GM12878 (cell line): Measurements from ENCODE around the gene CRMP1. TPM values are rescaled to one million over a fixed set of nuclear protein-coding genes. Genes with fewer than 3 reads are reported as not detected.

Experiments
- ATAC-seq: fragments of 200-7000 bp; cut with Tn5 transposase; 3 replicates; pipeline ENCODE4 v1.9.1; 2020; ENCODE audit warnings: mild to moderate bottlenecking, moderate library complexity
- BruUV-seq: library from RNA; stranded (reverse); fragments of 400-500 nt; replicated peaks from 2 replicates; lab custom pipeline; 2021; lab: Mats Ljungman, UMichigan
- CTCF ChIA-PET: fragments of 300-600 bp; sonication (Branson Sonifier 250); formaldehyde crosslinking; extraction: SDS; loops from one replicate; lab custom pipeline; 2021; ENCODE audit warnings: inconsistent platforms; lab: Yijun Ruan, JAX
- POLR2A ChIA-PET: fragments of 350-600 bp; formaldehyde crosslinking; extraction: SDS; loops from one replicate; lab custom pipeline; 2021; ENCODE audit warnings: inconsistent platforms; lab: Charles Lee
- RAD21 ChIA-PET: fragments of 300-600 bp; sonication (Branson Sonifier 250); formaldehyde crosslinking; loops from one replicate; lab custom pipeline; 2023; ENCODE audit warnings: antibody characterized with exemption; ENCODE audit not compliant: unreplicated experiment; lab: Charles Lee
- SMC1A ChIA-PET: fragments of 300-600 bp; sonication (Branson Sonifier 250); formaldehyde crosslinking; loops from one replicate; lab custom pipeline; 2023; ENCODE audit not compliant: unreplicated experiment, uncharacterized antibody; lab: Charles Lee
- DNase-seq: peaks from one replicate; pipeline ENCODE4 v3.0.0-alpha.2; 2011; ENCODE audit warnings: low read depth, low spot score
- FAIRE-seq: peaks from 3 replicates; lab custom pipeline; 2011; peaks lifted over from hg19 to GRCh38; lab: Jason Lieb, UNC
- H2AFZ ChIP-seq: 2 replicates; pipeline ENCODE4 v1.6.0; 2011; ENCODE audit warnings: low read depth, low read length, control low read depth; ENCODE audit not compliant: control insufficient read depth
- H3K27ac ChIP-seq: 2 replicates; pipeline ENCODE4 v1.5.1; 2011; ENCODE audit warnings: control low read depth; ENCODE audit not compliant: control insufficient read depth, insufficient read depth
- H3K27me3 ChIP-seq, 2 experiments: replicated peaks in 1 of 2; 2 replicates each; pipeline versions ENCODE4 v1.6.0 to v1.6.1; 2011; ENCODE audit warnings: low read length in 1 of 2; ENCODE audit not compliant: control insufficient read depth in 2 of 2, insufficient read depth in 2 of 2
- H3K36me3 ChIP-seq, 2 experiments: 2 replicates each; pipeline ENCODE4 v1.5.1; 2011; ENCODE audit warnings: low read length in 1 of 2; ENCODE audit not compliant: control insufficient read depth in 2 of 2, insufficient read depth in 2 of 2
- H3K4me1 ChIP-seq: 2 replicates; pipeline ENCODE4 v1.6.1; 2011; ENCODE audit warnings: mild to moderate bottlenecking, low read length, moderate library complexity, mixed read lengths; ENCODE audit not compliant: control insufficient read depth, insufficient read depth
- H3K4me2 ChIP-seq: 2 replicates; pipeline ENCODE4 v1.6.0; 2011; ENCODE audit warnings: control low read depth; ENCODE audit not compliant: control insufficient read depth, insufficient read depth
- H3K4me3 ChIP-seq: fragments of 200-600 bp; sonication (generic); 2 replicates; pipeline ENCODE4 v1.5.1; 2016
- H3K79me2 ChIP-seq: 2 replicates; pipeline ENCODE4 v1.6.0; 2011; ENCODE audit warnings: low read length; ENCODE audit not compliant: control insufficient read depth, insufficient read depth
- H3K9ac ChIP-seq: 2 replicates; pipeline ENCODE4 v1.8.0; 2011; ENCODE audit warnings: low read length, control low read depth, mixed read lengths; ENCODE audit not compliant: control insufficient read depth, insufficient read depth
- H3K9me3 ChIP-seq: replicated peaks from 3 replicates; pipeline ENCODE4 v1.5.1; 2011; ENCODE audit warnings: mild to moderate bottlenecking, low read length; ENCODE audit not compliant: control insufficient read depth, insufficient read depth
- H4K20me1 ChIP-seq: 2 replicates; pipeline ENCODE4 v1.6.0; 2011; ENCODE audit not compliant: control insufficient read depth, insufficient read depth
- CBX3 ChIP-seq: fragments of 200-600 bp; sonication (generic); IDR thresholded peaks from 2 replicates; pipeline ENCODE4 v1.6.1; 2016; ENCODE audit warnings: low read depth, borderline replicate concordance
- CBX5 ChIP-seq: sonication (generic); IDR thresholded peaks from 2 replicates; pipeline ENCODE4 v1.6.1; 2016; ENCODE audit warnings: low read depth, moderate library complexity, mild to moderate bottlenecking, inconsistent platforms
- CHD4 ChIP-seq: fragments of 200-600 bp; sonication (generic); IDR thresholded peaks from 2 replicates; pipeline ENCODE4 v1.6.1; 2016; ENCODE audit warnings: mild to moderate bottlenecking
- EED ChIP-seq: sonication (generic); IDR thresholded peaks from 2 replicates; pipeline ENCODE4 v1.6.1; 2016; ENCODE audit warnings: antibody characterized with exemption, low read depth
- EP300 ChIP-seq, 2 experiments: fragments of 150-350 bp in 1 of 2; IDR thresholded peaks; 2 replicates each; pipeline ENCODE4 v1.6.1; 2011 to 2012; ENCODE audit warnings: low read depth in 2 of 2, low read length in 2 of 2, borderline replicate concordance in 1 of 2, improper control_type of control experiment in 1 of 2, inconsistent platforms in 1 of 2; ENCODE audit not compliant: control insufficient read depth in 1 of 2
- HDAC6 ChIP-seq: fragments of 200-600 bp; sonication (generic); IDR thresholded peaks from one replicate; pipeline ENCODE4 v1.8.0; 2017; ENCODE audit warnings: antibody characterized with exemption; ENCODE audit not compliant: unreplicated experiment
- IKZF1 ChIP-seq: fragments of 450-650 bp; conservative IDR thresholded peaks from 2 replicates; pipeline ENCODE4 v1.6.1; 2017; ENCODE audit warnings: antibody characterized with exemption, mild to moderate bottlenecking
- KAT2A ChIP-seq: conservative IDR thresholded peaks from 2 replicates; pipeline ENCODE4 v1.6.1; 2011; ENCODE audit warnings: low read depth, low read length; ENCODE audit not compliant: control insufficient read depth
- NFXL1 ChIP-seq: fragments of 450-650 bp; IDR thresholded peaks from 2 replicates; pipeline ENCODE4 v1.6.1; 2017; ENCODE audit warnings: antibody characterized with exemption, mild to moderate bottlenecking, borderline replicate concordance
- NFYB ChIP-seq: IDR thresholded peaks from 2 replicates; pipeline ENCODE4 v1.6.1; 2011; ENCODE audit warnings: low read depth, mild to moderate bottlenecking, low read length, improper control_type of control experiment, moderate library complexity; ENCODE audit not compliant: insufficient read depth
- NR2F1 ChIP-seq: fragments of 450-650 bp; conservative IDR thresholded peaks from 2 replicates; pipeline ENCODE4 v1.6.1; 2017; ENCODE audit warnings: mild to moderate bottlenecking
- SMC3 ChIP-seq: IDR thresholded peaks from 2 replicates; pipeline ENCODE4 v1.6.1; 2011; ENCODE audit warnings: low read length, improper control_type of control experiment, borderline replicate concordance
- SUPT20H ChIP-seq: IDR thresholded peaks from 2 replicates; pipeline ENCODE4 v1.6.1; 2011; ENCODE audit warnings: low read depth, mild to moderate bottlenecking, low read length, moderate library complexity, borderline replicate concordance; ENCODE audit not compliant: control insufficient read depth
- TCF3 ChIP-seq: IDR thresholded peaks from 2 replicates; pipeline ENCODE4 v1.6.1; 2012; ENCODE audit warnings: low read depth, mild to moderate bottlenecking, low read length, borderline replicate concordance; ENCODE audit not compliant: insufficient read depth
- ZNF217 ChIP-seq: fragments of 450-650 bp; IDR thresholded peaks from 2 replicates; pipeline ENCODE4 v1.6.1; 2017; ENCODE audit warnings: antibody characterized with exemption, mild to moderate bottlenecking
- WGBS: methylation state at CpG from one replicate; pipeline ENCODE4 v1.1.6; 2016; ENCODE audit warnings: low lambda C conversion rate; ENCODE audit not compliant: insufficient replicate concordance, insufficient coverage; ENCODE audit errors: missing lambda C conversion rate; 5-methylcytosine and 5-hydroxymethylcytosine counted together
- in situ Hi-C: fragments of 300-500 bp; cut with MboI; formaldehyde crosslinking; loops from 9 replicates; pipeline ENCODE4 v1.14.3; 2018; ENCODE audit warnings: mixed read lengths
- intact Hi-C: fragments of 100-400 bp; cut with micrococcal nuclease; formaldehyde crosslinking; loops from one replicate; pipeline ENCODE4 v1.14.2; 2022; ENCODE audit not compliant: unreplicated experiment
- polyA plus RNA-seq, 11 experiments: library from polyadenylated mRNA; depleted of rRNA in 4 of 11; unstranded in 6 of 11; stranded (reverse) in 5 of 11; fragments of >200 nt; fragmentation: Nextera tagmentation in 4 of 11; fragmentation: Illumina TruSeq in 1 of 11; extraction: Ambion mirVana in 4 of 11; extraction: Trizol in 1 of 11; gene quantifications; 1 replicate in 1 of 11; 2 replicates in 10 of 11; pipeline versions ENCODE4 v1.2.1 to v1.2.3, GENCODE V29; 2011 to 2016; ENCODE audit warnings: inconsistent platforms in 2 of 11, missing spikeins in 2 of 11, low read depth in 1 of 11
- total RNA-seq, 4 experiments: library from RNA; depleted of rRNA in 3 of 4; stranded (reverse); fragments of >200 nt in 3 of 4; fragmentation: Illumina TruSeq in 1 of 4; extraction: Trizol in 1 of 4; gene quantifications; 2 replicates each; pipeline versions ENCODE4 v1.2.1 to v1.2.3, GENCODE V29; 2013 to 2021
- TF ChIP-seq, protein P1 (sequence below): fragments of 450-650 bp; formaldehyde crosslinking; IDR thresholded peaks from 2 replicates; pipeline ENCODE4 v1.4.0; 2022; ENCODE audit warnings: mild to moderate bottlenecking, moderate library complexity

Gene CRMP1
- total and polyA plus RNA-seq, 10 of the 15 experiments (the other 5 are each of a cell fraction or from before 2014, with no cell fraction given): 0.03 to 1.4 (median 0.12) TPM; not detected in 2

DNA sequence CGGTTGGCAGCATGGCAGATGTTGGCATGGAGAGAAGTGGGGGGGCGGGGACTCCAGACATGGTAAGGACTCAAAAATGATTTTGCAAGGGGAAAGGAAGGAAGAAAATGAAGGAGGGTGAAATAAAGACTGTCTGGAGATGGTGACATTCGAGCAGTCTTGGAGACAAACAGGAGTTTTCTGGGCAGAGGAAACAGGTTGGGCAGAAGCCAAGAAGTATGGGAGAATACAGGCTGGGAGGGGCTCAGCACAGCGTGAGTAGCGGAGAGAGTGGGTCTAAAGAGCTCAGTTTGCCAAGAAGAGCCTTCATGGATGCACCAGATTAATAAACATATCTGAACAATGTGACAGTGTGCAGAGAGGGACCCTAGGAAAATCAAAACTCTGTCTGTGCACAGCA is 13.3 kb upstream of the CRMP1 start:
- 7% methylated on average over 5 of the region's 5 CpGs for WGBS
- Histone ChIP-seq H2AFZ (no peak overlapping the region), H3K4me2 (no peak overlapping the region), H3K4me3 (no peak overlapping the region), H3K4me1 (no peaks in the 10 kb centered on the region), H3K27ac (no peak overlapping the region), H3K79me2 (no peaks in the 10 kb centered on the region), H3K9ac (no peak overlapping the region), H3K9me3 (no peaks in the 10 kb centered on the region; the same call in 2 of the 3 replicates), H3K36me3 (no peaks in the 10 kb centered on the region), H3K27me3 (peaks cover 0 to 3% of the 10 kb centered on the region in 2 experiments; a peak in 1 of 4 replicates), H4K20me1 (no peaks in the 10 kb centered on the region)
- ChIA-PET CTCF (interaction anchor here (1.2 kb wide), 1 partner anchor 92 kb away, joined by 4 read pairs; no protein-coding TSS in a partner anchor), SMC1A (no interaction called here), RAD21 (no interaction called here), POLR2A (no interaction called here)
- BruUV-seq: no TSS peak
- ATAC-seq: no peak
- in situ Hi-C loops: no loop called here
- intact Hi-C loops: no loop called here
- no peak for DNase-seq
- FAIRE-seq: no peak
- no peak for TF ChIP-seq CBX3
- TF ChIP-seq EP300 (IDR thresholded peaks at IDR 0.05; ENCODE audit: borderline replicate concordance in 1 of 2, control insufficient read depth in 1 of 2, low read depth in 2 of 2, low read length in 2 of 2): no peak
- TF ChIP-seq NFYB: no peak
- no peak for TF ChIP-seq ZNF217
- TF ChIP-seq KAT2A: no peak
- TF ChIP-seq SMC3: no peak
- no peak for TF ChIP-seq NR2F1
- no peak for TF ChIP-seq CHD4
- no peak for TF ChIP-seq TCF3
- TF ChIP-seq EED: no peak
- no peak for TF ChIP-seq NFXL1
- no peak for TF ChIP-seq SUPT20H
- TF ChIP-seq CBX5: no peak
- TF ChIP-seq IKZF1: no peak
- TF ChIP-seq, protein P1, sequence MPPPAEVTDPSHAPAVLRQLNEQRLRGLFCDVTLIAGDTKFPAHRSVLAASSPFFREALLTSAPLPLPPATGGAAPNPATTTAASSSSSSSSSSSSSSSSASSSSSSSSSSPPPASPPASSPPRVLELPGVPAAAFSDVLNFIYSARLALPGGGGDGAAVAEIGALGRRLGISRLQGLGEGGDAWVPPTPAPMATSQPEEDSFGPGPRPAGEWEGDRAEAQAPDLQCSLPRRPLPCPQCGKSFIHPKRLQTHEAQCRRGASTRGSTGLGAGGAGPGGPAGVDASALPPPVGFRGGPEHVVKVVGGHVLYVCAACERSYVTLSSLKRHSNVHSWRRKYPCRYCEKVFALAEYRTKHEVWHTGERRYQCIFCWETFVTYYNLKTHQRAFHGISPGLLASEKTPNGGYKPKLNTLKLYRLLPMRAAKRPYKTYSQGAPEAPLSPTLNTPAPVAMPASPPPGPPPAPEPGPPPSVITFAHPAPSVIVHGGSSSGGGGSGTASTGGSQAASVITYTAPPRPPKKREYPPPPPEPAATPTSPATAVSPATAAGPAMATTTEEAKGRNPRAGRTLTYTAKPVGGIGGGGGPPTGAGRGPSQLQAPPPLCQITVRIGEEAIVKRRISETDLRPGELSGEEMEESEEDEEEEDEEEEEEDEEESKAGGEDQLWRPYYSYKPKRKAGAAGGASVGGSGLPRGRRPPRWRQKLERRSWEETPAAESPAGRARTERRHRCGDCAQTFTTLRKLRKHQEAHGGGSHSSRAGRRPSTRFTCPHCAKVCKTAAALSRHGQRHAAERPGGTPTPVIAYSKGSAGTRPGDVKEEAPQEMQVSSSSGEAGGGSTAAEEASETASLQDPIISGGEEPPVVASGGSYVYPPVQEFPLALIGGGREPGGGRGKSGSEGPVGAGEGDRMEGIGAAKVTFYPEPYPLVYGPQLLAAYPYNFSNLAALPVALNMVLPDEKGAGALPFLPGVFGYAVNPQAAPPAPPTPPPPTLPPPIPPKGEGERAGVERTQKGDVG (CRISPR knock-in tag): no peak
- no peak for TF ChIP-seq HDAC6
